Glutamatergic neuron (in vitro differentiated cells): ENCODE measurements around the gene FFAR3. TPM values are rescaled to one million over a fixed set of nuclear protein-coding genes. Genes with fewer than 3 reads are reported as not detected.

Experiments used
- DNase-seq: peaks from one replicate; pipeline ENCODE4 v3.0.0; 2022
- H3K27ac Mint-ChIP-seq: one replicate; pipeline ENCODE4 v1.8.0; 2020; ENCODE audit warnings: mild to moderate bottlenecking, mixed read lengths, inconsistent platforms; ENCODE audit not compliant: unreplicated experiment
- H3K27me3 Mint-ChIP-seq: one replicate; pipeline ENCODE4 v1.8.0; 2020; ENCODE audit warnings: mild to moderate bottlenecking, moderate library complexity, mixed read lengths, inconsistent platforms; ENCODE audit not compliant: unreplicated experiment
- H3K36me3 Mint-ChIP-seq: one replicate; pipeline ENCODE4 v1.8.0; 2020; ENCODE audit warnings: mild to moderate bottlenecking, mixed read lengths, inconsistent platforms; ENCODE audit not compliant: unreplicated experiment
- H3K4me1 Mint-ChIP-seq: one replicate; pipeline ENCODE4 v1.8.0; 2020; ENCODE audit warnings: mild to moderate bottlenecking, low read depth, mixed read lengths, inconsistent platforms; ENCODE audit not compliant: unreplicated experiment
- H3K4me3 Mint-ChIP-seq: one replicate; pipeline ENCODE4 v1.8.0; 2020; ENCODE audit warnings: mild to moderate bottlenecking, mixed read lengths, inconsistent platforms; ENCODE audit not compliant: unreplicated experiment
- H3K9me3 Mint-ChIP-seq: one replicate; pipeline ENCODE4 v1.8.0; 2020; ENCODE audit warnings: mild to moderate bottlenecking, moderate library complexity, mixed read lengths, inconsistent platforms; ENCODE audit not compliant: unreplicated experiment
- CTCF ChIP-seq: fragments of 200-600 bp; sonication (generic); IDR thresholded peaks from one replicate; pipeline ENCODE4 v1.5.0; 2021; ENCODE audit not compliant: partially characterized antibody, unreplicated experiment
- total RNA-seq: library from RNA; stranded (reverse); fragmentation: NEBNext Ultra II Directional; extraction: Animal tissue kit (Norgen Biotek cat#: 25700); gene quantifications from one replicate; pipeline ENCODE4 v1.2.1, GENCODE V29; 2021; ENCODE audit not compliant: unreplicated experiment

FFAR3 gene
- total RNA-seq, 1 donor from 2014 or later = not detected

GRCh38 chr19:35360880-35361420 lies 2.7 kb downstream of the FFAR3 start:
- no peaks in the 10 kb centered on the region for H3K36me3 Mint-ChIP-seq
- peaks cover 1% of the 10 kb centered on the region for H3K9me3 Mint-ChIP-seq
- H3K27ac Mint-ChIP-seq = no peak overlapping the region
- H3K4me1 Mint-ChIP-seq = no peaks in the 10 kb centered on the region
- no peak for TF ChIP-seq CTCF
- H3K27me3 Mint-ChIP-seq = peaks cover 2% of the 10 kb centered on the region
- no peak for DNase-seq
- no peak overlapping the region for H3K4me3 Mint-ChIP-seq

DNA sequence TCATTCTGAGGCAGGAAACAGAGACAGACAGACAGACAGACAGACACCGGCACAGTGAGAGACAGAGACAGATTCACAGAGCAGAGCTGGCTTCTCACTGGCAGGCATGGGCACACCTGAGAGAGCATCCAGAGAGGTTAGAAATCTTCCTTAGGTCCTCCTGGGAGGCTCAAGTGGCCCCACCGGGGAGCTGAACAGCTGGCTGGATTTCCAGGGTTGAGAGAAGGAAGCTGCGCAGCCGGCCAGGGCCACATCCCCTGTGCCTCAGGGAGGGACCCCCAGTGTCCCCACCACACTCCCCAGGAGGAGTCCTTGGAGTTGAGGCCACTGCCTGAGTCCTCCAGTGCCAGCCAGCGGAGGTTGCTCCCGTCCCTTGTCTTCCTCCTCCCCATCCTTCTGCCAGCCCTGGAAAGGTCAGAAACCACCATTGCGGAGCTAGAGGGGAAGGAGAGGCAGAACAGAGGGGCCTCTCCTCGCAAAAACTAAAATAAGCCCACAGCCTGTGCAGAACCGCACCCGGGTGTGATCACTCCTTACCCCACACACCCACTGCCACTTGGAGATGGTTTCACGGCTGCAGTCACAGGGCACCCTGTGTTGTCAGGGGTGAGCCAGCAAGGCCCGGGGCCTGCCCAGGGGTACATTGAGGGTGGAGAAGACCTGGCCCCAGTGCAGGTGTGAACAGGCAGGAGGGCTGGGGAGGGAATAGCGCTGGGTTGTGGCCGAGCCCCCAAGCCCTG lies 4.2 kb downstream of the FFAR3 start:
- Mint-ChIP-seq H3K27ac (no peak overlapping the region), H3K9me3 (no peaks in the 10 kb centered on the region), H3K27me3 (no peaks in the 10 kb centered on the region), H3K36me3 (no peaks in the 10 kb centered on the region), H3K4me1 (no peaks in the 10 kb centered on the region), H3K4me3 (no peak overlapping the region)
- no peak for TF ChIP-seq CTCF
- no peak for DNase-seq

DNA sequence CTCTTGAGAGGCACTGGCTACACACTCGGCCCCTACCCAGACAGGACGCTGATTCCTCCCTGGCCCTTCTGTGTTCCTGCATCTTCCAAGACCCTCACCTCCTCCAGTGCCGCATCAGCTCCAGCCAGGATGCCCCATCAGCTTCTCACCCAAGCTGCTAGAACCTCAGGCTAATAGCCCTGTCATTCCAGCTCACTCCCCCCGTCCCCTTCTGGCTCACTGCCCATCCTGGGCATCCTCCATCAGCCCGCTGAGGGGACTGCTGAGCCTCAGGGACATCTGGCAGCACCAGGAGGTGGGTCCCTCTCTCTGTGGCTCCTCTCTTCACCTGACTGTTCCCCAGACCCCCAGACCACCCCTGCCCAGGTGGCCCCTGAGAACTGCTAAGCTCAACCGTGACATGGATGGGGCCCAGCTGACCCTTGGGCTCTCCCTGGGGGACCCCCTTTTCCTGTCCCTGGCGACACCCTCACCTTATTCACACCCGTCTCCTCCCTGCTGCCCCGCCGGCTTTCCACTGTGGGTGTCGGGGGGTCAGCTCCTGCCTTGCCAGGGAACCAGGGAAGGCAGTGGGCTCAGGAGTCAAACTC lies 4.8 kb downstream of the FFAR3 start:
- H3K4me1 Mint-ChIP-seq = no peaks in the 10 kb centered on the region
- H3K4me3 Mint-ChIP-seq = no peak overlapping the region
- no peaks in the 10 kb centered on the region for H3K9me3 Mint-ChIP-seq
- no peaks in the 10 kb centered on the region for H3K27me3 Mint-ChIP-seq
- no peak for TF ChIP-seq CTCF
- no peak for DNase-seq
- no peak overlapping the region for H3K27ac Mint-ChIP-seq
- H3K36me3 Mint-ChIP-seq = no peaks in the 10 kb centered on the region

GRCh38 chr19:35363711-35364425 lies 5.6 kb downstream of the FFAR3 start:
- Mint-ChIP-seq H3K36me3 (no peaks in the 10 kb centered on the region), H3K27me3 (no peaks in the 10 kb centered on the region), H3K4me1 (no peaks in the 10 kb centered on the region), H3K4me3 (no peak overlapping the region), H3K27ac (no peak overlapping the region), H3K9me3 (no peaks in the 10 kb centered on the region)
- DNase-seq = no peak
- no peak for TF ChIP-seq CTCF
